IPS DF 19.7 (cell line): ENCODE results near the gene DOK4.
A peak's percentile ranks its signal among the peaks of the same experiment; 100 is the strongest.
"Not testable (repeated sequence)": the region's sequence is repeated elsewhere in the genome, so short reads cannot be mapped to it uniquely, and the experiment has no call there.

Experiments used
- DNase-seq: peaks from one replicate; pipeline ENCODE4 v3.0.0-alpha.2; 2013; ENCODE audit warnings: low read depth, low spot score

The DOK4 gene

GRCh38 chr16:57502048-57502775, 15.9 kb upstream of the DOK4 start:
- no peak for DNase-seq

- DNase-seq, result no peak
Observed at GRCh38 chr16:57501492-57501891, 15.2 kb upstream of the DOK4 start.

- no peak for DNase-seq
Observed at GRCh38 chr16:57500578-57501111, 14.4 kb upstream of the DOK4 start.

DNA sequence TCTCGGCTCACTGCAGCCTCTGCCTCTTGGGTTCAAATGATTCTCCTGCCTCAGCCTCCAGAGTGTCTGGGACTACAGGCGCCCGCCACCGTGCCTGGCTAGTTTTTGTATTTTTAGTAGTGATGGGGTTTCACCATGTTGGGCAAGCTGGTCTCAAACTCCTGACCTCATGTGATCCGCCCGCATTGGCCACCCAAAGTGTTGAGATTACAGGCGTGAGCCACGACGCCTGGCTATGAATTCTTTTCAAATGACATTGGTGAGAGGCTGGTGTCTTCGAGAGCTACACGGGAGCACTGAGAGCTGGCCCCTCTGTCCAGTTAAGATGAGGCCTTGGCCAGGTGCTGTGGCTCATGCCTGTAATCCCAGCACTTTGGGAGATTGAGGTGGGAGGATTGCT, 13.6 kb upstream of the DOK4 start:
- DNase-seq, result not testable (repeated sequence)

GRCh38 chr16:57498031-57498430, 11.7 kb upstream of the DOK4 start:
- no peak for DNase-seq

DNA sequence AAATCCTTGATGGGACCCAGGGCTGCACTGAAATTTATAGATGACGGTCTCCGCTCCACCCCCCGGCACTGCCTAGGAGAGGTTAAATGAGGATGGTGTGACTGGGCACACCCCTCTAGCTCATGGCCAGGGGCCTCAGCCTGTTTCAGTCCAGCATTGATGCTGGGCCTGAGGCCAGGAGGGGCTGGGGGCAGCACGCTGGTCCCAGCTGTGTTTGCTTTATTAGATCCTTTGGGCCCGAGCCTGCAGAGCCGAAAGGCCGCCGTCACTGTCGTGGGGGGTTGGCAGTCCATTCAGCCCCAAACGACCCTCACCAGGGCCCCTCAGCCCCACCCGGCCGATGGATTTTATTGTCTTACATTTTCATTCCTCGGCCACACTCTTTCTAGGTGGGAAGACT, 10.8 kb upstream of the DOK4 start:
- no peak for DNase-seq

GRCh38 chr16:57493767-57494166, 7.5 kb upstream of the DOK4 start:
- no peak for DNase-seq

- DNase-seq, result no peak
Observed at GRCh38 chr16:57489229-57489628, 2.9 kb upstream of the DOK4 start.

DNA sequence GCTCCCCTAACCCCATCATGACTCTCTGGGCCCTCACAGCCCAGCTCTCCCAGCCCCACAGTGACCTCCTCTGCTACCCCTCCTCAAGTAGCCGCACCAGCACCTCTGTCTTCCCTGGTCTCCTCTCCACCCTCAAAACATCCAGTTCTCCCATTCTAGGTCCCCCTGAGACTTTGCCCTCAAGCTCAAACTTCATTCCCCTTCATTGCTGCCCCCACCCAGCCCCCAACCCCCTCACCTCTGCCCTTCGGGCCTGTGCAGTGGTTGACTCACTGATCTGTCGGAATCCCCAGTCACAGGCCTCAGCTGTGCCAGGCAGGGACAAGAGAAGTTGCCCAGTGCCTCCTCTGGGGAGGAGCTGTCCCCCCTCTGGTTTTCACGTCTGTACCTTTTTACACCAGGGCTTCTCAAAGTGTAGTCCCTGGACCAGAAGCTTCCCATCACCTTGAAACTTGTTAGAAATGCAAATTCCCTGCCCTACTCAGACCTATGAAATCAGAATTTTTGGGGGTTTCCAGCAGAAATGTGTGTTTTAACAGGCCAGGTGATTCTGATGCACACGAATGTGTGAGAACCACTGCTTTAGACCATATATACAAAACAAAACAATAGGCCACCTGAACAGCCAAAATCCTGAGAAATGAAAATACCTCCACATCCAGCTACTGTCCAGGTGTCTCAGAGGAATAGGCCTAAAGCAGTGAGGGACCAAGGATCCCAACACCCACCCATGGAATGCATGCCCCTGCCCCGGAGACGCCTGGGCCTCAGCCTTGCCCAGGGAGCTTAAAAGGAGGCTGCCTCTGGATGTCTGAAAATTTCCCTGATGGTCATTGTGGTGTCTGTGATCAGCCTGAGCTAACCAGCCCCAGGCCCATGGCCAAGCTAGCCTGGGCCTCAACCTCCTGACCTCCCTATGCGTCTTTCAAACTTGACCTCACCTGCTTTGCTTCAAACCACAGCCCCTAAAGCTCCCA, 853 bp upstream of the DOK4 start:
- no peak for DNase-seq

DNA sequence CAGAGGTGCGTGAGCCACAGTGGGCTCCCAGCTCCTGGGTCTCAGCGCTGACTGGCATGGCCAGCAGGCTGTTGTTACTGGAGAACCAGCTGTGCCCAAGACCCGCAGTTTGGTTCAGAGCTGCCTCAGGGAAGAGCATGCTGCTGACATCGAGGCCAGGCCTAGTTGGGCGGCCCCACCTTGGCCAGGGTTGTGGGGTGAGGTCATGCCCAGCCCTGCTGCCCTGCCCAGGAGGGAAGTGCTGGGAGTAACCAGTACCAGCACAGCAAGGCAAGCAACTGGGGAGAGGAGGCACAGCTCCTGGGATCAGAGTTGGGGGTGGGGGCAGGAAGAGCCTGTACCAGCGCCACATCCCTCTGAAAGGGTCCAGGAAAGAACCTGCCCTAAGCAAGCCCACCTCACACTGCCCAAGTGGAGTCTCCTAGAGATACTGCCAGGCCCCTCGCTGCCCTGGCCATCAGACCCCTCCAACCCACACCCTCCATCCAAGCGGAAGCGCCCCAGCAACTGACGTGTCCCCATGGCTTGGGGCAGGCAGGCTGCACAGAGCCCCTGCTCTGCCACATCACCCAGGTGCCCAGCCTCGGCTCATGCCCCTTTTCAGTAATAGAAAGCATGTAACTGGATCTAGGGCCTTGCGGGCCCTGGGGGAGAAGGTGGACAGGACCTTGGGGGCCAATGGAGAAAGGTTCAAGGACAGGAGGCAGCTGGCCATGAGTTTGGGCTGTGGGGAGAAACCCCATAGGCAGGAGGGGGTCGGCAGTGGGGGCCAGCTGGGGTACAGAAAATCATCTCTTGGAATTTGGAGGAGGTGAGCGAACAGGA, 990 bp downstream of the DOK4 start:
- DNase-seq, result no peak

- DNase-seq, result no peak
Observed at GRCh38 chr16:57484515-57485005, 1.7 kb downstream of the DOK4 start.

DNA sequence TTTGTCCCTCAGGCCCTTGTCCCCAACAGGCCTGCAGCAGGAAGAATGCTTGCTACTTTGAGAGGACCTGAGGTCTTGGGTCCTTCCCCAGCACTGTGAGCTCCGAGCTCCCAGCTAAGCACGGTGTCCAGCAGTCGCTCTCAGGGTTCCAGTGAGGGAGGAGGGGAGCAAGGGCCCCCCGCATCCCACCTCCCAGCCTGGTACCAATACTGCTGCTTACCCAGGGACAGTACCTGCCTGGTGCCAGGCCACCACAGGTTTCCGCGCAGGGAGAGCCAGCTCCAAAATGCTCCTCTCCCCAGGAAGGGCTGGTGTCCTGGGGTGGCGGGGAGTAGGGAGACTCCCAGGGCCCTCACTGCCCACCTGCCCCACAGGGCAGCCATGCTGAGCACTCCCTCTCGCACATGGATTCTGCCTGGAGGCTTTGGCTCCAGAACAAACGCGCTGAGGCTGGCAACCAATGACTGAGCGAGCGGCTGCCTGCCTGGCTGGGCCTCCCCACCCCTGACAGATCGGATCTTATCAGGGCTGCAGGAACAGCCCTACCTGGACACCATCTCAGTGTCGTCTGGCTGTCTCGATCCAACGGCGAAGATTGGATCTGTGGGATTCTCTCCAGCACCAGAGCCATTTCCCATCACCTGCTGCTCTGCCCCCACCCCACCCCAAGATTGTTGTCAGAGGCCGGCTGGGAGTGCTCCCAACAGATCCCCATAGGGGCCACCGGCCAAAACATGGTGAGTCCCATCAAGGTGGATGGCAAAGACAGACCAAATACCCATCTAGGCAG, 2.4 kb downstream of the DOK4 start:
- DNase-seq, result no peak

GRCh38 chr16:57482845-57483545, 3.3 kb downstream of the DOK4 start:
- no peak for DNase-seq

DNA sequence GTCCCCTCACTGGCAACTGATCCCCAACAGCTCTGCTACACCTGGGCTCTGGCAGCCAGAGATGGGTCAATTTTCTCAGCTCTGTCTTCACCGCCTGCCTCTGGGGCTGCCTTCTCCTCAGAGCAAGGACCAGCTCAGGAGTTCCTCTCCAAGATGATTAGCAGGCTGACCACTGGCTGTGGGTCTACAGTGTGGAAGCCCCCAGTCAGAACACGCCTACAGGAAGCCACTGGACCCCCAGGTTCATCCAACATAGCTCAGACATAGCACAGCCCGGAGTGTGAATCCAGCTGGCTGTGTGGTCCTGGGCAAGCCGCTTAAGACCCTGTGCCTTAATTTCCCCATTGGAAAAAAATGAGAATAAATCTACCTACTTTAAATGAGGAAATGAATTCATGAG, 4.9 kb downstream of the DOK4 start:
- DNase-seq, result no peak

GRCh38 chr16:57480754-57481230, 5.5 kb downstream of the DOK4 start:
- no peak for DNase-seq

GRCh38 chr16:57479976-57480753, 6.1 kb downstream of the DOK4 start:
- no peak for DNase-seq

DNA sequence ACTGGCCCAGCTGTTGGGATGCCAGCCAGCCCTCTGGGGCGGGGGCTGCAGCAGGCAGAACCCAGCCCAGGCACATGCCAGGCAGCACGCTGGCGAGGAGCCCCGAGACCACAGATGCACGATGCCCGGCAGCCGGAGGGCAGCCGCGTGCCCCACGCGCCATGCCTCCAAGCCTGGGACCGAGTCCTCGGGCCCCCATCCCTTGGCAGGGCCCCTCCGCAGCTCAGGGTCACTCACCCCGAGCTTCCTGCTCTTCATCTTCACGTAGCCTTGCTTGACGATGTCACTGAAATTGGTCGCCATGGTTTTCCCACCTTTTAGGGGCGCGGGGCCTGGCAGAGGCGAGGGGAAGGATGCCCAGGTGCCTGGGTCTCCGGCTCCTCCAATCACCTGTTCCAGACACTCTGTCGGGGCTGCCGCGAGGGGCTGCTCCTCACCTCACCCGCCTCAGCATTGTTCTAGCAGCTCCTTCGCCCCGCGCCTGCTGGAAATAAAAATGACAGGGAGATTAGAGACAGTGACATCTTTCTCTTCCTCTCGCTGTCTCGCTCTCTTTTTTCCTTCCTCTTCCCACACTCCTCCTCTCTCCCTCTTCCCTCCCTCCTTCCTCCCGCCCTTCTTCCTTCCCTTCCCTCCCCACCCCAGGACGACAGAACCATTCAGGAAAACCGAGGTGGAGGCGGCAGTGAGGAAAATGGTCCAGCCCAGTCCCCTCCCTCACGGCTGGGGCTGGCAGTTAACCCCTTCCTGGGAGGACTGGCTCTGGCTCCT, 6.9 kb downstream of the DOK4 start:
- DNase-seq, result peak; percentile 78
